Endothelial cell of hepatic sinusoid (primary cell): ENCODE results near the gene LGALS3.

Experiments used
- in situ Hi-C: cut with HindIII; loops from 2 replicates; pipeline ENCODE4 v1.10.0; 2017; ENCODE audit warnings: low sequenced_read_pairs

The LGALS3 gene

DNA sequence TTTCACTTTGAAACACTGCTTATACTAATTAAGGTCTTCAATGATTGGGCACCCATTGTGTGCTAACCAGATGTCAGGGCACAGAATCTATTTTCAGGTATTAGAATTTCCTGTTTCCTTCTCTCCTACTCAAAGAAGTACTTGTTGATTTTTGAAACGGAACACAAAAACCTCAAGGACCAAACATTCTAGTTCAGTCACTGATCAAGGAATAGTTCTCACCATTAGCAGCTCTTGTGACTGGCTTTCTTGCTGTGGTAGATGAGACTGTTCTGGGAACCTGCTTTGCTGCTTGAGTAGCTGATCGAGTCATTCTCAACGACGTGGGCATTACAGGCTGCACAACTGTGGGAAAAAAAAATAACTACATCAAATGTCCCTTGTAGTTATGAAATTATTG lies 51.4 kb downstream of the LGALS3 start:
- in situ Hi-C loops = no loop called here

DNA sequence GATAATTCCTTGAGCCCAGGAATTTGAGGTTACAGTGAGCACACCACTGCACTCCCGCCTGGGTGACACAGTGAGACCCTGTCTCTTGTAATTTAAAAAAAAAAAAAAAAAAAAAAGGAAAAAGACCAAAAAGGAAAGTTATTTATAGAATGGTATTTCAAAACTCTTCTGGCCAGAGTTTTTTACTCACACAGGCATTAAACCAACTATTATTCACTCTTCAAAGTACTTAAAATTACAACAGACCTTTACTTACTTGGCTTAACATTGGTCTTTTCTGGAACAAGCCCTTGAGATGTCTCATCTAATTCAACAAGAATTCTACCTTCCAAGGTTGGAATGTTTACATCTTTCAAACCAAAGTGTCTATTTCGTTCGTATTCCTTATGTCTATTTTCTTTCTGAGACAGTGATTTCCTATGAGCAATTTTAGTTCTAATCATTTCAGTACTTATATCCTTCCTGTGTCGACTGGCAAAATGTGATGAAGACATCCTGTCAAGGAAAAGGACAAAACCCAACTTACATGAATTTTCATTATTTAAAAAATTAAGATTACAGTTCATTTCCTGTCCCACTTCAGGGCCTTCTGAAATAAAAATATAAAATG lies 59.7 kb downstream of the LGALS3 start:
- in situ Hi-C loops = no loop called here

DNA sequence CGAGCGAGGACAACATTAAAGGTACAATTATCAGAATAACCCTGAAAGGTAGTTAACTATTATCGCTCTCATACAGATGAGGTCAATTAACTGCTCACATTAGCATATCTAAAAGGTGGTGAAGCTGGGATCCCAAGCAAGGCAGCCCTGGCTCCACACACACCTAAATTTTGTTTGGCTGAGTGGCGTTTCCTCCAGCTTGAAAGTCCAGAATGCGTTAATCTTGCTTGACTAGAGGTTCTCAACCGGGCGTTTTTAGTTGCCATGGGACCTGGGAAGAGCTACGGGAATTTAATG lies 61.8 kb downstream of the LGALS3 start:
- in situ Hi-C loops = no loop called here

DNA sequence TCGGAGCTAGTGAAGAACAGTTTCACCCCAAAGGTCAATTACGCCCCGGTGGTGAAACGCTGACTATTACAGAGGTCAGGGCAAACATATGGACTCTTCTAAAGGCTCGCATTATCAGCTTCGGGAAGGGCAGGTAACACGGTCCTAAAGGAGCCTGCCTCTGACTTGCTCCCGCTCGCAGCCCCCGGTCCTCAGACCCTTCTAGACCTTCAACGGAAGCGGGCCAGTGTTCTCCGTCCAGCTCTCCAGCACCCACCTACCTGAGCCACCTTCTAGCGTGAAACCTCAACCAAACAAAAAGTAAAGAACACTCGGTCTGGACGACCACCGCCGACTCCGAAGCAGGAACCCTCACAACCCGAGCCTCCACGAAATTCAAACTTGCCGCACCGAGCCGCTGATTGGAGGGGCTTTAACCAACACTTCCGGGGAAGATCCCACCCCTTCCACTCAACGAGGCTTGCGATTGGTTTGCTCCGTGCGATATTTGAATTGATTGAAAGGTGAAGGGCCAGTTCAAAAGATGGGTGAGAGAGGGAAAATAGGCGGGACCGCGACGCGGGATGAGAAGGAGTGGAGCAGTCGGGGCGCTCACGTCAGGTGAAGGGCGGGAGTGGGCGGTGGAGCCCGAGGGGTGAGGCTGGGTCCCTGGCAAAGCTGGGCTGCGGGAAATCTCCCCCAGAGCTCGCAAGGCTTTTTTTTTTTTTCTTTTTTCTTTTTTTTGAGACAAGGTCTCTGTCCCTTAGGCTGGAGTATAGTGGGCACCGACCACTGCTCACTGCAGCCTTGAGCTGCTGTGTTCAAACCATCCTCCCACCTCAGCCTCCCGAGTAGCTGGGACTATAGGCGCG lies 62.4 kb downstream of the LGALS3 start, which contains the start of gene DLGAP5:
Gene DLGAP5, minus strand, starts transcription at position 383 of the 851 bp plus-strand sequence. CDS start 2,406 bp downstream, outside the sequence.
- in situ Hi-C loops = no loop called here

DNA sequence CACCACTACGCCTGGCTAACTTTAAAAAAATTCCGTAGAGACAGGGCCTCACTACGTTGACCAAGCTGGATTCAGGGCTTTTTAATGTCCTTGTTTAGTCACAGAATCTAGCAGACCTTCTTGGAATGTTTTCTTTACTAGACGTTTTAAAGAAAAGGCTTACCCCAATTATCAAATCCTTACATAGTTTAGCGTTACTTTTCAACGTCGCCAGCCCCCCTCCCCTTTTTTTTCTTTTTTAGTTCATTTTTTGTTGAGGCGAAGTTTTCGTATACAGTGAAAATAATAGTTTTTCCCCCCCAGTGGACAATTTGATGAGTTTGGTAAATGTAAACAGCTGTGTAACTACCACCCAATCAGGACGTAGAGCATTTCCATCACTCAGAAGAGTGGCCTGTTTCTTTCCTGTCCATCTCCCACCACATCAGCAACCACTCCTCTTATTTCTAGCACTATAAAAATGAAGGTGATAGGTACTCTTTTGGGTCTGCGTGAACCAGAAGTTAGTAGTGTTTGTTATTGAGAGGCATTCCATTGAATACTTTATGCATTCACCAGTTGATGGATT lies 63.1 kb downstream of the LGALS3 start:
- in situ Hi-C loops = no loop called here

DNA sequence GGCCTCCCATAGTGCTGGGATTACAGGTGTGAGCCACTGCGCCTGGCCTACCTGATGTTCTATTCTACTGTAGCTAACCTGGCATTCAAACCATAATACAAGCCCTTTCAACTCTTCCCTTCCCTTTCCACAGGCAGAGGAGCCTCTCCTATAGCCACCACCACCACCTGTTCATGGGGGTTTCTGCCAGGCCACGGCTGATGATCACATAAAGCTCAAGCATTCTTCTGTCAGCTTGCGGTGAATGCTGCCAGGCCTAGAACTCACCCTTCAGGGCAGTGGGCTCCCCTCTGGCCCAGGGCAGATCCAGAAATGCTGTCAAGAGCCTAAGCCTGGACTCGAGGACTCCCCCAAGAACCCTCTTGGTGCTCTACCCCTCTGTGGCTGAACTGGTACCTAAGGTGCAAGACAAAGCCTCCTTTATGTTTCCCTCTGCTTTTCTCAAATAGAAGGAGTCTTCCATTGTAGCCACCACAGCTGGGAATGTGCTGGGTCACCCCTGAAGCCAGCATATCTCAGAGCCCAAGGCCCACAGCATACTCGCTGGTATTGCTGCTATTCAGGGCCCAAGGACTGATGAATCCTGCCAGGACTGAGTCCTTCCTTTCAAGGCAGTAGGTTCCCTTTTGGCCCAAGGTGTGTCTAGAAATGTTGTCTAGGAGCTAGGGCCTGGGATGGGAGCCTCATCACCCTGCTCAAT lies 65.8 kb downstream of the LGALS3 start:
- in situ Hi-C loops = no loop called here
